Measurements from ENCODE around the gene TSPAN10.
A peak's percentile ranks its signal among the peaks of the same experiment; 100 is the strongest.

The TSPAN10 gene

DNA sequence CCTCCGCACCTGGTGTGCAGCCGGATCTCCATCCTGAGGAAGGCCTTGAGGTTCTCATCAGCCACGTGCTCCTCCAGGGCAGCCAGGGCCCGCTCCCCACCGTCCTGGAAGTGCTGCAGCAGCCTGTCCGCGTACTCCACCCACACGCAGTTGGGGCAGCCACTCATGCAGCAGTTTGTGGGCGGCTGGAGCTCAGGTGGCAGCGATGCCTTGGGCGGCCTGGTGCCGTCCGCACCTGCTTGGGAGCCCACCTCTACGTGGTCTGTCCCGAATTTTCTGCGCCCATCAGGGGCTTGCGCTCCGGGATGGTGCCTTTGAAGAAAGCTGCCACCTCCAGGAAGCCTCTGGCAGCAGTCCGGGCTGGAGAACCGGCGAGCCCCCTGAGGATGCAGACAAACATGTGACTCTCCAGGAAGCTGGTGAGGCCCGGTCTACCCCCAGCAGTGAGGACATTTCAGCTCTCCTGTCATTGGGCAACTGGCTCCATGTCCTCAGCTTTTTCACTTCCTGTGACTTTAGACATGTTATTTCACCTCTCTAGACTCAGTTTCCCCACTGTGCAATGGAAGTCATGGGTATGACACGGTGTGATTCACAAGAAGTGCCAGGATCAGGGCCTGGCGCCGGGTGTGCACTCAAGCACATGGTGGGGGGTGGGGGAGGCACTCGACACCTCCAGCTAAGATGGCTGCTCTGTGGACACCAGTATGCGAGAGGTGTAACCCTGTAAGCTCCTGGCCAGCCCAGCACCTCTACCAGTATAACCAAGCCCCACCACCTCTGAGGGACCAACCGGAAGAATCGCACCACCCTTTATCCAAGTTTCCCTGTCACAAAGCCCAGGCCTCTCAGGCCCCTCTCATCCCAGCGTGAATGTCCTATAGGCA is 28.5 kb downstream of the TSPAN10 start:
- DNase-seq: peak; percentile 75

GRCh38 chr17:81666092-81666341 is 29.0 kb downstream of the TSPAN10 start:
- DNase-seq: peak; percentile 39

GRCh38 chr17:81666342-81667191 is 29.6 kb downstream of the TSPAN10 start, which contains the start of the genes CCDC137 and OXLD1:
Gene CCDC137, plus strand, starts transcription at chr17:81666737. Its CDS starts 30 bp downstream, at chr17:81666767.
Gene OXLD1, minus strand, starts transcription at chr17:81666605. Its CDS starts 28 bp downstream, at chr17:81666577.
- DNase-seq: peak; percentile 94

GRCh38 chr17:81667754-81668153 is 30.8 kb downstream of the TSPAN10 start:
- no peak for DNase-seq

GRCh38 chr17:81672504-81672903 is 35.5 kb downstream of the TSPAN10 start:
- no peak for DNase-seq

- no peak for DNase-seq
Measured at GRCh38 chr17:81672954-81673353, 36.0 kb downstream of the TSPAN10 start.

- DNase-seq: no peak
Measured at GRCh38 chr17:81673561-81674258, 36.7 kb downstream of the TSPAN10 start.

GRCh38 chr17:81675515-81676221 is 38.7 kb downstream of the TSPAN10 start:
- DNase-seq: peak; percentile 25

DNA sequence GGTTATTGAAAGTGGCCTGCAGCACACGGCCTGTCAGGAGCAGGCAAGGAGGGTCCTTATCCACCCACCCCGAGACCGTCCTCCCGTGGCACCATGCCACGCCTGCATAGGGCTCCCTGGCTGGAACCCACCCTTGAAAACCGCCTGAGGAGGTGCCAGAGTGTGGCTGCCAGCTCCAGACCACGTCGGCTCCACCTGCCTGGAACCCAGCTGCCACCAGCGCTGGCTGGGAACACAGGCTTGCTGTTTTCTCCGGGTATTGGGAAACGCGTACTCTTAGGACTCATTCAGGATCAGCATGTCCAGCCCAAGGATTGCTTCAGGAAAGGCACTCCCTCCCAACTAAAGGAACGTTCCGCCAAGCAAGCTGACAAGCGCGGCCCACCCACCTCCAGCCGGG is 39.9 kb downstream of the TSPAN10 start:
- DNase-seq: no peak

DNA sequence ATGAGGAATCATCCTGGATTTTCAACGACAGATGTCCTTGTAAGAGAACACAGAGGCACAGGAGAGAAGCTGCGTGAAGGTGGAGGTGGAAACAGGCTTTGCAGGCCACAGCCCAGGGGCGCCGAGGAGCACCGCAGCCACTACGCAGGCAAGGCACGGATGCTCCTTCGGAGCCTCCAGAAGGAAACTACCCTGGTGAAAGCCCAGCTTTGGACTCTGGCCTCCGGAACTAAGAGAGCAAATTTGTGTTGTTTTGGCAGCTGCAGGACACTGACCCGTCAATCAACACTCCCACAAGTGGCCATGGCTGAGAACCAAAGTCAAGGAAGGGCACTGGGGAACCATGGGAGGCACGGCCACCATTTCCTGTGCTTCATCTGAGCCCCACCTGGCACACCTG is 43.2 kb downstream of the TSPAN10 start:
- DNase-seq: no peak

DNA sequence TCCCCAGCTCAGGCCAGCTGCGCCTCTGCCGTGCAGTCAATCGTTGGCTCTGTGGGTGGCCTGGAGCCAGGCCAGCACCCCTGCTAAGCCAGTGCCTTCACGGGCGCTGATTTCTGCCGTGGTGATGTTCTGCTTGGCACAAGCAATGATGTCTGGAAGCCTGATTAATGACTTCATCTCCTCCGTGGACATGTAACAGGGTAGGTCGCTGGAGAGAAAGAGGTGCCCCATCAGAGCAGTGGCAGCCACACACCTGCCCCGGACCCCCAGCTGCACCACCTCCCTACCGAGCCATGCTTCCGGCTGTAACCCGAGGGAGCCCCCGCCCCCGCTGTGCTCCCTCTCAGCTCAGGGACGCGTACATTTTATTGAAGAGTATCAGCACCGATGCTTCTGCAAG is 44.7 kb downstream of the TSPAN10 start:
- DNase-seq: no peak

GRCh38 chr17:81682565-81683207 is 45.7 kb downstream of the TSPAN10 start:
- DNase-seq: no peak

- DNase-seq: no peak
Measured at GRCh38 chr17:81683208-81683583, 46.2 kb downstream of the TSPAN10 start.

DNA sequence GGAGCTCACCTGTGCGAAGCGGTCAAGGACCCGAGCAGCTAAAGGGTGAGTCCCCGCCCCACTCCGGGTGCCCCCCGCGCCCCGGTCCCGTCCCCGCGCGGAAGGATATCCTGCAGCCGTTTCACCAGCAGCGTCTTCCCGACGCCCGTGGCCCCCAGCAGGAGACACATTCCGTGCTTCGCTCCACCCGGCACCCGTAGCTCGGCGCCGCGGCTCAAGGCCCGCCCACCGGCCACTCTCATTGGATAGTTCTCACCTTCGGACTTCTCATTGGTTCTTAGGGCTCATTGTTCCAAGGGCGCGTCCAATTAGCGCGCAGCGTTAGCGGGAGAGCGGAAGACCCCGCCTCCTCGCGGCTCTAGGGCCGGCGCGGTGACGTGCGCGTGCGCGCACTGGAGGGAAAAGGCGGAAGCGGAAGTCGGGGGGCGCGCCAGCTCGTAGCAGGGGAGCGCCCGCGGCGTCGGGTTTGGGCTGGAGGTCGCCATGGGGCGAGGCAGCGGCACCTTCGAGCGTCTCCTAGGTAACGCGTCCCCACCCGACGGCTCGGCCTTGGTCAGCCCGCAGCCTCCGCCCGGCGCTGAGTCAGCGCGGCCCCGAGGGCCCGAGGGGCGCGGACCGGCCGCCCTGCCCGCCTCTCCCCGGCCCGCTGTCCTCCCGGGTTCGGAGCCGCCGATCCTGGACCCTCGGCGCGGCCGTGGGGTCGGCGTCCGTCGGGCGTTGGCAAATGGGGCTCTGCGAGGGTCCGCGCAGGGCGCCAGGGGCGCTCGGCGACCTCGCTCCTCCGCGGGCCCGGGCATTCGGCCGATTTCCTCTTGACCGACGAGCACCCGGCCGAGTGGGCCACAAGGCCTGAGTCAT is 46.8 kb downstream of the TSPAN10 start, which contains the start of the genes ARL16 and HGS:
Gene ARL16, minus strand, starts transcription at position 214 of the 858 bp plus-strand sequence. Its CDS starts 44 bp downstream, at position 170.
Gene HGS, plus strand, starts transcription at position 428 of the 858 bp plus-strand sequence. Its CDS starts 56 bp downstream, at position 484.
- DNase-seq: peak; percentile 97

- DNase-seq: no peak
Measured at GRCh38 chr17:81684442-81684911, 47.5 kb downstream of the TSPAN10 start.

- DNase-seq: peak; percentile 67
Measured at GRCh38 chr17:81685108-81685507, 48.1 kb downstream of the TSPAN10 start.

DNA sequence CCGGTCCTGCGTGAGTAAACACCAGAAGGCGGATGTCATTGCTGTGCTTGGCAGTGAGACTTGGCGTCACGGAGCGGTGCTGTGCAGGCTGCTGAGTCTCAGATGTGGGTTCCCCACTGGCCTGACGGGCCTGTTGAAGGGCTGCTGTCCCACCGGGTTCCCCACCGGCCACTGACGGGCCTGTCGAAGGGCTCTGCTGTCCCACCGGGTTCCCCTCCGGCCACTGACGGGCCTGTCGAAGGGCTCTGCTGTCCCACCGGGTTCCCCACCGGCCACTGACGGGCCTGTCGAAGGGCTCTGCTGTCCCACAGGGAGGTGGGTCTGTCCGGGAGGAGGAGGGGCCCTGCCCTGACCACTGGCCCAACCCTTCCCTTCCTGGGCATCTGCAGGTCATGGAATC is 49.6 kb downstream of the TSPAN10 start:
- no peak for DNase-seq

DNA sequence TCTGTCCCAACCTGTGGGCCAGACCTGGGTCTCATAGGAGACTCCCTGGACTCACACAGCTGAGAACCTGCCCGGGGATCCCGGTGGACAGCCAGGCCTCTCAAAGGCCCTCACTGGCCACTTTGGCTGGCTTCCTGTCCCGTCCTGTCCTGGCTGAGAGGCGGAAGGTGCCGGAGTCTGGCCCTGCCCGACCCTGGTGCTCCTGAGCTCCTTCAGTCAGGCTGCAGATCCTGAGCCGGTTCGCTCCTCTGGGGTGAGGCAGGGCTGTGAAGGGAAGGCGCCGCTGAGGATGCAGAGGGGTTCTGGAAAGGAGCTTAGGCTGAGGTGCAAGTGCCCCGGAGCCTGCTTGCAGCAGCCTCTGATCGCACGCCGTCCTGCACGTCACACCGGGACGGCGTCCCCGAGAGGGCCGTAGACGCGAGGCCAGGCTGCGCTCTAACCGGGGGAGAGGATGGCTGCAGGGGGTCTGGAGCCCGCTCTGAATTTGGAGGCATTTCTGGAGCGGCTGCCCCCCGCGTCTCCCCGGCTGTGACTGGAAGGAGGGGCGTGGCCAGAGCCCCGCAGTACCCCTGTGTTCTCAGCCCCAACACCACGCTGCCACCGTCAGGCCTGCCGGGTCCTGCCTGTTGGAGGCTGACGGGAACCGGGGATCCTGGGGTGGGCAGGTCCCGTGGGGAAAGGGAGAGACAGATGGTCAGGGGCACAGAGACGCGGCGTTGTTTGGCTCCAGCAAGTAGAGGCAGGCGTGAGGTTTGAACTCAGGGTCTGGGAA is 51.0 kb downstream of the TSPAN10 start:
- DNase-seq: no peak

DNA sequence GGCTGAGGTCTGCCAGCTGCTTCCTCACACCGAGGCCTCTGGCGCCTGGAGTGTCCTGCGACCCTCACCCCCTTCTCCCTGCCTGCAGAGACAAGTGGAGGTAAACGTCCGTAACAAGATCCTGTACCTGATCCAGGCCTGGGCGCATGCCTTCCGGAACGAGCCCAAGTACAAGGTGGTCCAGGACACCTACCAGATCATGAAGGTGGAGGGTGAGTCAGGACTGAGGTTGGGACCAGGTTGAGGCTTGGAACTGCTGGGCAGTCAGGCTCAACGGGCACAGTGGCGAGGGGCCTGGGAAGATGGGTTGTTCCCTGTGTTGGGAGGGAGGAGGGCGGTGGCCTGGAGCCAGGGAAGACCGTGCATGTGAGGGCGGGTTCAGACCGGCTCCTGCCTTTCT is 51.6 kb downstream of the TSPAN10 start:
- no peak for DNase-seq

DNA sequence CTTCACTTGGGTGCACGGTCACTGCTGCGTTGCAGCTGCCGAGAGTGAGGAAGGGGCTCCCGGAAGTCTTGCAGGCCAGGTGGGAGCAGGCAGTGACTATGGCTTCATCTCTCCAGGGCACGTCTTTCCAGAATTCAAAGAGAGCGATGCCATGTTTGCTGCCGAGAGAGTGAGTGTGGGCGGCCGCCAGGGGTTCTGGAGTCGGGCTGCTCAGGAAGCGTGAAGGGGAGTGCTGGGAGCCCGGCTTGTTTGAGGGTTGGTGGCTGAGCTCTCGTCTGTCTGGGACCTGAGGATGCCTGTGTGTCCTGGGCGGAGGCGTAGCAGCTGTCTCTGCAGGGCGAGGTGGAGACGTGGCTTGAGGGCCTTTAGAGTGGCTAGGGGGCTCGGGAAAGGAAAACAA is 53.1 kb downstream of the TSPAN10 start:
- DNase-seq: no peak
